DMS53 (cell line): ENCODE results near the gene TBC1D10A.

Experiments
- DNase-seq: peaks from one replicate; lab custom pipeline; 2025; lab: John Stamatoyannopoulos, UW

The TBC1D10A gene

GRCh38 chr22:30299322-30299721, 27.4 kb downstream of the TBC1D10A start:
- DNase-seq: no peak

- DNase-seq: peak; percentile 84
Observed at GRCh38 chr22:30297991-30298701, 28.6 kb downstream of the TBC1D10A start.

DNA sequence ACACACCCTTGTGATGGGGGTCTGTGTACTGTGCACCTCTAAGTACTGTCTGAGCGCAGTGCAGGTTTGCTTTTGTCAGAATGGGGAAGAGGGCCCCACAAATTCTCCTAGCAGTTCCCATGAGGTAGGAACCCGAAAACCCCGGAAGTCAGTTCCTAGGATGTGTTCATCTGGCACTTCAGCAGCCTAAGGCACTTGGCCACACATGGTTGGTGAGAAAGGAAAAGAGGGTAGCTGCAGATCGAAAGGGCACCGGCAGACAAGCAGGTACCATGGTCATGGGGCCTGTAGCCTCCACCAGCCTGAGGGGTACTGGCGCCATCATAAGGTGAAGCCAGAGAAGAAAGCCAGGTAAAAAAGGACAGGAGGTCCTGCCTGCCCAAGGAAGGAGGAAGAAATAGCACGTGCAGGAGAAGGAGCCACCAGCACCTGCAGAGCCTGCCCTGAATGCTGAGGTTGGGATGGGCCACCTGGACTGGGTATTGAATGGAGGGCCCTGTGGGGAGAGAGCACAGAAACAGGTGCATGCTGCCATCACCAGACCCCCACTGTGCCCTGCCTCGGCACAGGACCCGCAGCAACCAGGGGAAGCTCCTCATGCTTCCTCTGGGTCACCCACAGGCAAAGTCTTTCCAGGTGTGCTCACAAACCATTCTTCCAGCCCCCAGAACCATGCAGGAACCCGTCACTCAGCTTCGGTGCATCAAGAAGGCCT, 29.3 kb downstream of the TBC1D10A start:
- no peak for DNase-seq

- DNase-seq: no peak
Observed at GRCh38 chr22:30296833-30297232, 29.9 kb downstream of the TBC1D10A start.

- no peak for DNase-seq
Observed at GRCh38 chr22:30296324-30296723, 30.4 kb downstream of the TBC1D10A start.

- no peak for DNase-seq
Observed at GRCh38 chr22:30295576-30295975, 31.2 kb downstream of the TBC1D10A start.

- no peak for DNase-seq
Observed at GRCh38 chr22:30294830-30295229, 31.9 kb downstream of the TBC1D10A start.

- DNase-seq: no peak
Observed at GRCh38 chr22:30294066-30294465, 32.7 kb downstream of the TBC1D10A start.

DNA sequence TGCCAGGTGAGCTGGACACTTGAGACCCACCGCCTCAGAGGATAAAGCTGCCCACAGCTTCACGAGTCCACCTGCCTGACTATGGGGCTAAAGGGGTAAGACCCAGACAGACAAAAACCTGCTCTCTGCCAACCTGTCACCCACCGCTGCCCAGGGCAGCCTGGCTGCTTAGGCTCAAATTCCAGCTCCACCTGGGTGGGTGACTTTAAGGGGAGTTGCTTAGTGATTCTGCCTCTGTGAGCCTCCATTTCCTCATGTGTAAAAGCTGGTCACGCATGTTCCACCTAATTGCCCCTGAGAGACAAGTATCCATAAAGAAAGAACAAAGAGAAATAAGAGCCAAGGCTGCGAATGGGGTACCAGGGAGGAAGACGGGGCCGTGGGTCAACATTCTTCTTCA, 33.7 kb downstream of the TBC1D10A start:
- DNase-seq: no peak

GRCh38 chr22:30292069-30292970, 34.4 kb downstream of the TBC1D10A start:
- no peak for DNase-seq

GRCh38 chr22:30291058-30291892, 35.5 kb downstream of the TBC1D10A start:
- DNase-seq: peak; percentile 68

DNA sequence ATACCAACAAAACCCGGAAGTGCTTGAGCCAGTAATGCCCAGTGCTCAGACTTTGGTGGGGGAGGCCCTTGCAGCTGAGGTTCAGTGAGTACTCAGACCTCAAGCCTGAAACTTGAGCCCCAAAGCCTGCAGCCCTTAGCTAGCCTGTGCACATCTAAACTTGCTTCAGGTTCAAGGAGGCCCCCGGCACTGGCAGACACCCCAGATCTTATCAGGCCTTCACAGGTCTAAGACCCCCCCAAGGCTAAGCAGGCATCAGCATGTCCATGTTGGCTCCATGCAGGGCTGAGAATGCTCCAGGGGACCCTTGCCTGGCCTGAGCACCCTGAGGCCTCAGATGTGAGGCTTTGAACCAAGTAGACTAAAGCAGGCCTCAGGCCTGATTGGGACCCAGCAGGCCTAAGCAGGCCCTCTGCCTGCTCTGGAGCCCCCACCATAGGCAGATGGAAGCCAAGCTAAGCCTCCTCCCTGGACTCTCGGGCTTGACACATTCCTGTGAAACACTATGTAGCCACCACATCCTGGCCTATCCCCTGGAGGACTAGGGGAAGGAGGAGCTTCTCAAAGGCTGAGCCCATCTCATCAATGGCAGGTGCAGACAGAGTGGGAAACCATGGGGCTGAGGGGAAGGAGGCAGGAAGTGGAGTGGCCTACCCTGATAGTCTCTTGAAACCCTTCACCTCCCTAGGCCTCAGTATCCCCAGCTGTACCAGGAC, 36.2 kb downstream of the TBC1D10A start:
- peak; percentile 68 for DNase-seq

- DNase-seq: no peak
Observed at GRCh38 chr22:30289980-30290313, 36.8 kb downstream of the TBC1D10A start.

GRCh38 chr22:30289141-30289979, 37.4 kb downstream of the TBC1D10A start, which contains the start of gene CASTOR1:
Gene CASTOR1, minus strand, starts transcription at chr22:30289505. Its CDS starts 8 bp downstream, at chr22:30289497.
- DNase-seq: peak; percentile 91

GRCh38 chr22:30288419-30289140, 38.2 kb downstream of the TBC1D10A start:
- DNase-seq: no peak

DNA sequence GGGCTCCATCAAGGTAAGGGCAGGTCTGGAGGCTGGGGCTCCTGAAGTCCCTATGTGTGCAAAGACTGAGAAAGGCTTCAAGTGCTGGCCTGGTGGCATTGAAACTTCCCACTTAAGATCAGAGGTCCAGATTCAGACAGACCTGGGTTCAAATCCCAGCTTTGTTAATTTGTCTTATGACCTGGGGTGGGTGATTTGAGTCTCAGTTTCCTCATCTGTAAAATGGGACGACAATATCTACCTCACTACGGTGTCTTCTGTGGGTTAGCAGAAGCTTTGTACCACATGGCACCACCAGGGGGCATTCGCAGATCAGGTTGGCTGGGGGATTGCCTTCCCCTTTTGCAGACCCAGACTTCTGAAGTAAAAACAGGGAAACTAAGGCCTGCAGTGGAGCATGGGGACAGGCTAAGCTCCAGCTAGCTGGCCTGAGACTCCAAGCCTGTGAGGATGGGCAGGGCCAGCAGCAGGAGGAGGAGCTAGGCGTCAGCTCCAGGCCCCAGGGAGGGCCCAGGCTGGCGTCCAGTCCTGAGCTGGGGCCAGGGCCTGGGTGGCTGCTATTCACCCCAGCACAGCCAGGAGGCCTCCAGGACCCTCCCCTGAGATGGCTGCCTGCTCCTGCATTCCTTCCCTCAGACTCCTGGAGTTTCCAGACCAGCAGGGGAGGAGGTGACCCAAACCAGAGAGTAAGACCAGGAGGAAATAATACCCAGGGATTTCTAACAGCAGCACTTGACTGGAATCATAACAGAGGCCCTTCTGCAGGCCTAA, 38.9 kb downstream of the TBC1D10A start:
- peak; percentile 72 for DNase-seq

GRCh38 chr22:30286813-30287647, 39.7 kb downstream of the TBC1D10A start:
- peak; percentile 64 for DNase-seq

GRCh38 chr22:30286331-30286730, 40.4 kb downstream of the TBC1D10A start:
- no peak for DNase-seq
